ENCODE results near the gene IFNB1.

IFNB1 gene

DNA sequence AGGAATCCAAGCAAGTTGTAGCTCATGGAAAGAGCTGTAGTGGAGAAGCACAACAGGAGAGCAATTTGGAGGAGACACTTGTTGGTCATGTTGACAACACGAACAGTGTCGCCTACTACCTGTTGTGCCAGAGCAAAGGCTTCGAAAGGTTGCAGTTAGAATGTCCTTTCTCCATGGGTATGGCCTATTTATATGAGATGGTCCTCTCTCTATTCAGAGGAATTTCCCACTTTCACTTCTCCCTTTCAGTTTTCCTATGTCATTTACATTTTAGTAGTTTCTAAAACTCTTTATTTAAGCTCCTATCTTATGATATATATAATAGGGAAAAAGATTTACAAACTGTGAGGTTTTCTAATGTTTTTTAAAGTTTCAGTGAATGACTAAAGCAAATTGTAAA lies at the start of gene IFNB1:
Gene IFNB1 (minus strand): TSS at position 162 of the 400 bp plus-strand sequence. CDS start 73 bp downstream, at position 89.
- DNase-seq, result no peak
- in situ Hi-C loops (cut with HindIII; ENCODE audit: low pct_ligation_motif_present, low pct_unique_long_range_greater_than_20kb, low sequenced_read_pairs), result no loop called here

DNA sequence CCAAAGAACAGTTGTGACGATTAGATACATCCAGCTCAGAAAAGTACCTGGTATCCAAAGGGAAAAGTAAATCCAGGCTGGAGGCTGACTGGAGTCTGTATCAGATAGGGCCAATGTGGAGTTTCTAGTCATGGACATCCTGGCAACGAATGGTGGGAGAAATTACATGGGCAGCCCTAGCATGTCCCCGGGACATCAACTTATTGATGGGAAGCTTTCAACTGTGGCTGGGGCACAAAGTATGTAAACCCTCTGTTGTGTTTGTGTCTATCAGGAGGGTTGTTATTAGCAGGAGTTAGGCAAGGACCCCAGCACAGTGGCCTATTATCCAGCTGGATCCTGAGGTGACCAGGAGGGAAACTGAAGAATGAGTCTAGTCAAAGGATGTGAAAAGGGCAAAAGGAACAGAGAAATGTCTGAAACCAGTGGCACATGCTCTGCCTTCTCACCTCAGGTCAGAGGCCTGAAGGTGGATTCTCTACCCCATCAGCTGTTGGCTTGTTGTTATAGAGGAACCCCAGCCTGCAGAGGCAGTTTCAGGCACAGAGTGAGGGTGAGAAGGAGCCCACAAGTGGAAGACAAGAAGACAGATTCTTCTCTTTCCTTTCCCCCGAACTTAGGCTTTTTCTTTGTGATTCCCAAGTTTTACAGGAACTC lies 44.0 kb upstream of the IFNB1 start:
- no peak for DNase-seq
- in situ Hi-C loops (cut with HindIII; ENCODE audit: low pct_ligation_motif_present, low pct_unique_long_range_greater_than_20kb, low sequenced_read_pairs), result no loop called here

GRCh38 chr9:21121079-21121478 lies 43.3 kb upstream of the IFNB1 start:
- DNase-seq, result no peak
- in situ Hi-C loops (cut with HindIII; ENCODE audit: low pct_ligation_motif_present, low pct_unique_long_range_greater_than_20kb, low sequenced_read_pairs), result no loop called here

GRCh38 chr9:21119093-21119770 lies 41.5 kb upstream of the IFNB1 start:
- DNase-seq, result no peak
- in situ Hi-C loops (cut with HindIII; ENCODE audit: low pct_ligation_motif_present, low pct_unique_long_range_greater_than_20kb, low sequenced_read_pairs), result no loop called here

DNA sequence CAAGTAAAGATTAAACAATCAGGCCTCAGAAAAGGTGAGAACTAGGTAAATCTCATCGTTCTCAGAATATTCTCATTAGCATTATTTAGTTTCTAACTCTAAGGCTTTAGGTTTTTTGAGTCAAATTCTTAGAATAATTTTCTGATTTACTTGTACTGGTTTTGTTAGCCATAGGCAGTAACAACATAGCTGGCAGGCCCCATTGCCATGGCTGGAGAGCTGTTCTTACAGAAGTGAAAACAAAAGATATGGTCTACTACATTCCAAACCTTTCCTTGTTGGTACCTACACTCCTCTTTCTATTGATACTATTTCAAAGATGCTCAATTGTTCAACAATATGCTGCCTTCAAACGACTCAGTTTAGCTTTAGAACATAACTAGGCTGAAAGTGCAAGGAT lies 36.6 kb upstream of the IFNB1 start:
- DNase-seq, result no peak
- in situ Hi-C loops (cut with HindIII; ENCODE audit: low pct_ligation_motif_present, low pct_unique_long_range_greater_than_20kb, low sequenced_read_pairs), result no loop called here

DNA sequence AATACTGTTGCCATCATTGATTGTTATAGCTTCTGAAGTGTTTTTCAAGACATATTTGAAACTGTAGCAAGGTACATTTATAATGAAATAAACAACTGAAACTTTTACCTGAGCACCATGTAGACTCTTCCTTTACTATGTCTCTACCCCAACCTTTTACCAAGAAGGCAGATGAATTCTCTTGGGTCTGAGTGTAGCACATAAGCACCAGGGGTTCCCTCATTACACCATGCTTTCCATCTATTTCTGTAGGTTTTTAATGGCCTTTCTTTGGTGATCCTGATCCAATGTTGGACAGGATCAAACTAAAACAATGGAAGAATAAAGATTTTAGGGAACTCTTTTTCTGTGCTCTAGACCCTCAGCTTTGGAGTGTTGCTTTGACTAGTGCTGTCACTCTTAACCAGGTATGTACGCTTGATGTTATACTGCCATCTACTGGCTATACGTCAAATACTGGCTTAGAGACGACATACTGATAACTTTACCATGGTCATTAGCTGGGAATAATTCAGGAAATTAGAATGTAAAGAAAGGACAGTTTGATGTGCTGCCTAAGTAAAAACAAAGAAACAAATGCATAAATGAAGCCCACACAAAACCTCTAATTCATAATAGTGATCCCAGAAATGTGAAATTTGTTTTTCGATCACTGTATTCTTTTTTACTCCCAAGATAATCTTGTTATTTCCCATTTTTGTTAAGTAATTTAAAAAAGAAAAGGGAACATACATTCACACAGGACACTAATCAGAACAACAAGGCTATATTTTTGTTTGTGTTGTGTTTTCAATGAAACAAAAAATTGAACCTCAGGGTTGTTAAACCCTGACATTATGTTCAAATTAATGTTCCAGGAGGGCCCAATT lies 33.2 kb upstream of the IFNB1 start:
- DNase-seq, result no peak
- in situ Hi-C loops (cut with HindIII; ENCODE audit: low pct_ligation_motif_present, low pct_unique_long_range_greater_than_20kb, low sequenced_read_pairs), result no loop called here

DNA sequence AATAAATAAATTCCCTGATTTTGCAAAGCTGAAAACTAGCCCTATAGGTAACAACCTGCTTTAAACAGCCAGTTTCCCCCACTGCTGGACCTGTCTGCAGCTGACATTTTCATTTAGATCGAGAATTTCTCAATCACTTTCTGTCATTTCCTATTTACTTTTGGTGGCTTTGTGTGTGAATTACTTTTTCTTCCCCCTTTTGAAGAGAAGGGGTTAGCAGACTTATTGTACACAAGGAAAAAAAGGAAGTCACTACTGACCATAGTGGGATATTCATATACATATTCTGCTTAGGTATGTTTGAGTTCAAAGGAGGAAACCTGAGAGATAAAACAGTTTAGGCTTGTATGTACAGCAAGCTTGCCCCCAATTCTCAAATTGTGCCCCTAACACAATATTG lies 27.0 kb upstream of the IFNB1 start:
- in situ Hi-C loops (cut with HindIII; ENCODE audit: low pct_ligation_motif_present, low pct_unique_long_range_greater_than_20kb, low sequenced_read_pairs), result no loop called here
- no peak for DNase-seq

- in situ Hi-C loops (cut with HindIII; ENCODE audit: low pct_ligation_motif_present, low pct_unique_long_range_greater_than_20kb, low sequenced_read_pairs), result no loop called here
- no peak for DNase-seq
These were observed 24.6 kb upstream of the IFNB1 start for GRCh38 chr9:21102305-21102704.

- no peak for DNase-seq
- in situ Hi-C loops (cut with HindIII; ENCODE audit: low pct_ligation_motif_present, low pct_unique_long_range_greater_than_20kb, low sequenced_read_pairs), result no loop called here
These were observed 20.1 kb upstream of the IFNB1 start for GRCh38 chr9:21097817-21098216.

GRCh38 chr9:21096901-21097255 lies 19.1 kb upstream of the IFNB1 start:
- no peak for DNase-seq

GRCh38 chr9:21096172-21096900 lies 18.6 kb upstream of the IFNB1 start:
- no peak for DNase-seq
- in situ Hi-C loops (cut with HindIII; ENCODE audit: low pct_ligation_motif_present, low pct_unique_long_range_greater_than_20kb, low sequenced_read_pairs), result no loop called here

More at GRCh38 chr9:21096901-21097255, 19.1 kb upstream of the IFNB1 start:
- in situ Hi-C loops (cut with HindIII; ENCODE audit: low pct_ligation_motif_present, low pct_unique_long_range_greater_than_20kb, low sequenced_read_pairs), result no loop called here

DNA sequence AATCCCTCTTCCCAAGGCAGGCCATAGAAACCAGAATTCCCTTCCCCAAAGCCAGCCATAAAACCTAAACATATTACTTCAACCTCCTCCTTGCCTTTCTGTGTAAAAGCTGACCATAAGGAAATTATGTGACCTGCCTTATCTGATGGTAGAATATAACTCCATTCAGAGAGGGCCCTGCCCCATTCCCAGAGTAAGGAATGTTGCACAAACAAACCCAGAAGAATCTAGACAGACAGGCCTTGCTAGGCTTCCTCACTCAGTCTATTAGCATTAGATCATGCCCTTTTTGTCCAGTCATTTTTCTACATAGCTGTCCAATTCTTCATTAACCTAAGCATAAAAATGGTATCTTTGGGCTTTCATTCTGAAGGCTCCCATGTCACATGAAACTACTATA lies 17.8 kb upstream of the IFNB1 start:
- in situ Hi-C loops (cut with HindIII; ENCODE audit: low pct_ligation_motif_present, low pct_unique_long_range_greater_than_20kb, low sequenced_read_pairs), result no loop called here
- no peak for DNase-seq

GRCh38 chr9:21086538-21086937 lies 8.8 kb upstream of the IFNB1 start:
- no peak for DNase-seq
- in situ Hi-C loops (cut with HindIII; ENCODE audit: low pct_ligation_motif_present, low pct_unique_long_range_greater_than_20kb, low sequenced_read_pairs), result no loop called here

GRCh38 chr9:21085005-21085404 lies 7.3 kb upstream of the IFNB1 start:
- in situ Hi-C loops (cut with HindIII; ENCODE audit: low pct_ligation_motif_present, low pct_unique_long_range_greater_than_20kb, low sequenced_read_pairs), result no loop called here
- DNase-seq, result no peak

DNA sequence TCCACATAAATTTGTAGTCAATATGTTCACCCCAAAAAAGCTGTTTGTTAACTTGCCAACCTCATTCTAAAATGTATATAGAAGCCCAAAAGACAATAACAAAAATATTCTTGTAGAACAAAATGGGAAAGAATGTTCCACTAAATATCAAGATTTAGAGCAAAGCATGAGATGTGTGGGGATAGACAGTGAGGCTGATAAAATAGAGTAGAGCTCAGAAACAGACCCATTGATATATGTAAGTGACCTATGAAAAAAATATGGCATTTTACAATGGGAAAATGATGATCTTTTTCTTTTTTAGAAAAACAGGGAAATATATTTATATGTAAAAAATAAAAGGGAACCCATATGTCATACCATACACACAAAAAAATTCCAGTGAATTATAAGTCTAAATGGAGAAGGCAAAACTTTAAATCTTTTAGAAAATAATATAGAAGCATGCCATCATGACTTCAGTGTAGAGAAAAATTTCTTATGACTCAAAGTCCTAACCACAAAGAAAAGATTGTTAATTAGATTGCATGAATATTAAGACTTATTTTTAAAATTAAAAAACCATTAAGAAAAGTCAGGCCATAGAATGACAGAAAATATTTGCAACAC lies 6.6 kb upstream of the IFNB1 start:
- in situ Hi-C loops (cut with HindIII; ENCODE audit: low pct_ligation_motif_present, low pct_unique_long_range_greater_than_20kb, low sequenced_read_pairs), result no loop called here

GRCh38 chr9:21082671-21083070 lies 4.9 kb upstream of the IFNB1 start:
- in situ Hi-C loops (cut with HindIII; ENCODE audit: low pct_ligation_motif_present, low pct_unique_long_range_greater_than_20kb, low sequenced_read_pairs), result no loop called here
- no peak for DNase-seq

More for the DNA sequence above, 6.6 kb upstream of the IFNB1 start:
- DNase-seq, result no peak

- in situ Hi-C loops (cut with HindIII; ENCODE audit: low pct_ligation_motif_present, low pct_unique_long_range_greater_than_20kb, low sequenced_read_pairs), result no loop called here
- DNase-seq, result no peak
These were observed 4.3 kb upstream of the IFNB1 start for GRCh38 chr9:21081999-21082398.

DNA sequence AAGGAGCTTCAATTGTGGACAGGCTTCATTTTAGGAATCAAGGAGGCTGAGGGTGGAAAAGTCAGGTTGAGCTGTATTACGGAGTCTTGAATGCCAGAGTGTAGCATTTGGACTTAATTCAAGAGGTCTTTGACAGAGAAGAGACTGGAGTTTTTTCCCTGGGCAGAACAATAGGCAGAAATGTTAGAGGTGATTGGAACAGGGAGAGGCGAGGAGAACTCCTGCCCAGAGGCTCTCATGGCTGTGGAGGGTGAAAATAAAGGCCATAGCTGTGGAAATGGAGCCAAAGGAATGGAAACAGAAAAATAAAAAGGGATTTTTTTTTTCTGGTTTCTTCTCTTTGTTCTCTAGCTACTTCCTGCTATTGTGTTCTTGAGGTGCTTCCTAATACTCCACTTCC lies 3.7 kb upstream of the IFNB1 start:
- in situ Hi-C loops (cut with HindIII; ENCODE audit: low pct_ligation_motif_present, low pct_unique_long_range_greater_than_20kb, low sequenced_read_pairs), result no loop called here

GRCh38 chr9:21080793-21081192 lies 3.1 kb upstream of the IFNB1 start:
- in situ Hi-C loops (cut with HindIII; ENCODE audit: low pct_ligation_motif_present, low pct_unique_long_range_greater_than_20kb, low sequenced_read_pairs), result no loop called here

More for the DNA sequence above, 3.7 kb upstream of the IFNB1 start:
- no peak for DNase-seq

More at GRCh38 chr9:21080793-21081192, 3.1 kb upstream of the IFNB1 start:
- no peak for DNase-seq
